GM18858 (cell line): ENCODE data around the gene GHDC.
"Not testable (repeated sequence)": the region's sequence is repeated elsewhere in the genome, so short reads cannot be mapped to it uniquely, and the experiment has no call there.

Experiments used
- ATAC-seq: cut with Tn5 transposase; IDR thresholded peaks from one replicate; pipeline ENCODE4 v1.9.1; 2021; ENCODE audit not compliant: unreplicated experiment

The GHDC gene

GRCh38 chr17:42203354-42203753, 9.1 kb upstream of the GHDC start:
- ATAC-seq, result no peak

- ATAC-seq, result no peak
Measured at GRCh38 chr17:42202696-42203095, 8.4 kb upstream of the GHDC start.

GRCh38 chr17:42202159-42202558, 7.9 kb upstream of the GHDC start:
- no peak for ATAC-seq

GRCh38 chr17:42201458-42201772, 7.1 kb upstream of the GHDC start:
- ATAC-seq, result no peak

- ATAC-seq, result no peak
Measured at GRCh38 chr17:42200706-42201457, 6.6 kb upstream of the GHDC start.

GRCh38 chr17:42199416-42200011, 5.2 kb upstream of the GHDC start:
- no peak for ATAC-seq

- no peak for ATAC-seq
Measured at GRCh38 chr17:42198897-42199296, 4.6 kb upstream of the GHDC start.

- ATAC-seq, result no peak
Measured at GRCh38 chr17:42197564-42198156, 3.4 kb upstream of the GHDC start.

- ATAC-seq, result no peak
Measured at GRCh38 chr17:42193216-42193968, 902 bp downstream of the GHDC start.

GRCh38 chr17:42192189-42193126, 1.8 kb downstream of the GHDC start:
- no peak for ATAC-seq

- no peak for ATAC-seq
Measured at GRCh38 chr17:42191275-42191608, 3.1 kb downstream of the GHDC start.

GRCh38 chr17:42190491-42191274, 3.6 kb downstream of the GHDC start:
- no peak for ATAC-seq

GRCh38 chr17:42189651-42189965, 4.7 kb downstream of the GHDC start:
- no peak for ATAC-seq

GRCh38 chr17:42188749-42189650, 5.3 kb downstream of the GHDC start:
- no peak for ATAC-seq

GRCh38 chr17:42187833-42188232, 6.5 kb downstream of the GHDC start:
- no peak for ATAC-seq

- not testable (repeated sequence) for ATAC-seq
Measured at GRCh38 chr17:42186191-42186590, 8.1 kb downstream of the GHDC start.

- ATAC-seq, result no peak
Measured at GRCh38 chr17:42185621-42185930, 8.7 kb downstream of the GHDC start.

GRCh38 chr17:42184713-42185620, 9.3 kb downstream of the GHDC start, which contains the start of gene HCRT:
TSS of gene HCRT (minus strand) at chr17:42185452. CDS start at chr17:42185365, 87 bp downstream.
- no peak for ATAC-seq
